Astrocyte (in vitro differentiated cells and primary cell): ENCODE results near the gene RASA2. TPM values are rescaled to one million over a fixed set of nuclear protein-coding genes. Genes with fewer than 3 reads are reported as not detected.
A peak's percentile ranks its signal among the peaks of the same experiment; 100 is the strongest.

Experiments
- DNase-seq: peaks from one replicate; pipeline ENCODE4 v3.0.0-alpha.2; 2010; ENCODE audit warnings: low read depth
- FAIRE-seq: peaks from 2 replicates; lab custom pipeline; 2011; peaks lifted over from hg19 to GRCh38; lab: Jason Lieb, UNC
- H2AFZ ChIP-seq: 2 replicates; pipeline ENCODE4 v1.6.0; 2012; ENCODE audit warnings: low read depth, low read length, inconsistent platforms
- H3K27ac ChIP-seq: 2 replicates; pipeline ENCODE4 v1.5.1; 2011; ENCODE audit warnings: low read depth, low read length, inconsistent platforms
- H3K27me3 ChIP-seq: 2 replicates; pipeline ENCODE4 v1.6.0; 2011; ENCODE audit warnings: low read length, inconsistent platforms; ENCODE audit not compliant: insufficient read depth
- H3K36me3 ChIP-seq: 2 replicates; pipeline ENCODE4 v1.5.1; 2011; ENCODE audit warnings: low read length, inconsistent platforms; ENCODE audit not compliant: insufficient read depth
- H3K4me1 ChIP-seq: 2 replicates; pipeline ENCODE4 v1.5.1; 2011; ENCODE audit warnings: low read length, inconsistent platforms; ENCODE audit not compliant: insufficient read depth
- H3K4me2 ChIP-seq: 2 replicates; pipeline ENCODE4 v1.6.0; 2012; ENCODE audit warnings: low read length, inconsistent platforms
- H3K4me3 ChIP-seq: 2 replicates; pipeline ENCODE4 v1.5.1; 2011; ENCODE audit warnings: low read depth, mild to moderate bottlenecking, low read length, inconsistent platforms; ENCODE audit not compliant: insufficient read depth
- H3K79me2 ChIP-seq: 2 replicates; pipeline ENCODE4 v1.6.0; 2012; ENCODE audit warnings: mild to moderate bottlenecking, low read length, inconsistent platforms; ENCODE audit not compliant: insufficient read depth
- H3K9ac ChIP-seq: 2 replicates; pipeline ENCODE4 v1.6.0; 2012; ENCODE audit warnings: mild to moderate bottlenecking, low read length, inconsistent platforms
- H3K9me3 ChIP-seq: 2 replicates; pipeline ENCODE4 v1.5.1; 2012; ENCODE audit warnings: low read depth, mild to moderate bottlenecking, low read length, inconsistent platforms; ENCODE audit not compliant: insufficient read depth
- H4K20me1 ChIP-seq: 2 replicates; pipeline ENCODE4 v1.6.0; 2012; ENCODE audit warnings: low read length, inconsistent platforms; ENCODE audit not compliant: insufficient read depth
- H3K27ac Mint-ChIP-seq: one replicate; pipeline ENCODE4 v1.8.0; 2021; ENCODE audit warnings: mild to moderate bottlenecking, mixed read lengths; ENCODE audit not compliant: unreplicated experiment
- H3K27me3 Mint-ChIP-seq: one replicate; pipeline ENCODE4 v1.8.0; 2021; ENCODE audit warnings: low read depth, mixed read lengths; ENCODE audit not compliant: unreplicated experiment
- H3K36me3 Mint-ChIP-seq: one replicate; pipeline ENCODE4 v1.8.0; 2021; ENCODE audit warnings: low read depth, mixed read lengths; ENCODE audit not compliant: unreplicated experiment
- H3K4me1 Mint-ChIP-seq: one replicate; pipeline ENCODE4 v1.8.0; 2021; ENCODE audit warnings: low read depth, mixed read lengths; ENCODE audit not compliant: unreplicated experiment
- H3K4me3 Mint-ChIP-seq: one replicate; pipeline ENCODE4 v1.8.0; 2021; ENCODE audit warnings: mild to moderate bottlenecking, moderate library complexity, mixed read lengths; ENCODE audit not compliant: unreplicated experiment
- H3K9me3 Mint-ChIP-seq: one replicate; pipeline ENCODE4 v1.8.0; 2021; ENCODE audit warnings: mild to moderate bottlenecking, mixed read lengths; ENCODE audit not compliant: unreplicated experiment
- CTCF ChIP-seq: IDR thresholded peaks from 2 replicates; pipeline ENCODE4 v1.5.1; 2011; ENCODE audit warnings: low read depth, mild to moderate bottlenecking, inconsistent platforms, low read length, moderate library complexity; ENCODE audit not compliant: insufficient read depth
- EZH2 ChIP-seq: IDR thresholded peaks from 2 replicates; pipeline ENCODE4 v1.6.1; 2012; ENCODE audit warnings: mild to moderate bottlenecking, low read length, inconsistent platforms; ENCODE audit not compliant: insufficient read depth
- total RNA-seq: library from RNA; stranded (reverse); gene quantifications from 2 replicates; pipeline ENCODE4 v1.2.1, GENCODE V29; 2021

The RASA2 gene
- total RNA-seq, 1 donor from 2014 or later = 19.0 TPM

- Histone ChIP-seq H2AFZ (no peak overlapping the region), H3K4me3 (no peak overlapping the region), H3K4me2 (no peak overlapping the region), H4K20me1 (no peaks in the 10 kb centered on the region), H3K36me3 (peaks cover 6% of the 10 kb centered on the region), H3K79me2 (no peaks in the 10 kb centered on the region), H3K4me1 (peaks cover 24% of the 10 kb centered on the region), H3K27ac (no peak overlapping the region), H3K9me3 (no peaks in the 10 kb centered on the region), H3K9ac (peak overlapping the region; percentile 10), H3K27me3 (no peaks in the 10 kb centered on the region)
- peaks cover 24% of the 10 kb centered on the region for H3K4me1 Mint-ChIP-seq
- no peak overlapping the region for H3K4me3 Mint-ChIP-seq
- H3K27me3 Mint-ChIP-seq = no peaks in the 10 kb centered on the region
- no peak overlapping the region for H3K27ac Mint-ChIP-seq
- peaks cover 8% of the 10 kb centered on the region for H3K36me3 Mint-ChIP-seq
- TF ChIP-seq CTCF = peak; percentile 72
- TF ChIP-seq EZH2 = no peak
- peak; percentile 41 for DNase-seq
- FAIRE-seq = peak; percentile 23
- no peaks in the 10 kb centered on the region for H3K9me3 Mint-ChIP-seq
Measured at GRCh38 chr3:141452045-141452444, 34.8 kb upstream of the RASA2 start.

GRCh38 chr3:141452773-141453172 is 34.1 kb upstream of the RASA2 start:
- H3K4me3 Mint-ChIP-seq = no peak overlapping the region
- H3K9me3 Mint-ChIP-seq = no peaks in the 10 kb centered on the region
- H3K27ac Mint-ChIP-seq = no peak overlapping the region
- Histone ChIP-seq H3K27ac (no peak overlapping the region), H3K4me1 (peaks cover 24% of the 10 kb centered on the region), H3K9ac (no peak overlapping the region), H3K4me3 (no peak overlapping the region), H3K4me2 (no peak overlapping the region), H3K79me2 (no peaks in the 10 kb centered on the region), H3K27me3 (no peaks in the 10 kb centered on the region), H3K36me3 (no peaks in the 10 kb centered on the region), H4K20me1 (no peaks in the 10 kb centered on the region), H2AFZ (no peak overlapping the region), H3K9me3 (no peaks in the 10 kb centered on the region)
- H3K4me1 Mint-ChIP-seq = peaks cover 31% of the 10 kb centered on the region
- peaks cover 5% of the 10 kb centered on the region for H3K36me3 Mint-ChIP-seq
- no peaks in the 10 kb centered on the region for H3K27me3 Mint-ChIP-seq
- TF ChIP-seq CTCF (no peak), EZH2 (no peak)
- no peak for DNase-seq
- no peak for FAIRE-seq

- Histone ChIP-seq H3K36me3 (no peaks in the 10 kb centered on the region), H4K20me1 (no peaks in the 10 kb centered on the region), H3K79me2 (no peaks in the 10 kb centered on the region), H3K4me3 (no peak overlapping the region), H3K27ac (no peak overlapping the region), H2AFZ (no peak overlapping the region), H3K9ac (peak overlapping the region; percentile 38), H3K27me3 (no peaks in the 10 kb centered on the region), H3K4me2 (peak overlapping the region; percentile 10), H3K9me3 (no peaks in the 10 kb centered on the region), H3K4me1 (peaks cover 21% of the 10 kb centered on the region)
- Mint-ChIP-seq H3K27ac (no peak overlapping the region), H3K27me3 (no peaks in the 10 kb centered on the region), H3K4me3 (no peak overlapping the region), H3K4me1 (peaks cover 30% of the 10 kb centered on the region), H3K9me3 (no peaks in the 10 kb centered on the region), H3K36me3 (peaks cover 5% of the 10 kb centered on the region)
- FAIRE-seq (no peak), DNase-seq (no peak)
- TF ChIP-seq EZH2 (no peak), CTCF (no peak)
Measured at GRCh38 chr3:141454054-141454453, 32.8 kb upstream of the RASA2 start.
